Transverse colon (tissue), 4 donors: ENCODE measurements around the gene EMX2.

Experiments
- CTCF ChIP-seq, 5 experiments: fragments of 200-600 bp in 3 of 5; fragments of 450-650 bp in 2 of 5; sonication (generic) in 3 of 5; IDR thresholded peaks; 1 replicate in 2 of 5; 2 replicates in 3 of 5; pipeline ENCODE4 v1.5.1; 2016 to 2017; ENCODE audit warnings: antibody characterized with exemption in 5 of 5, inconsistent platforms in 3 of 5, mild to moderate bottlenecking in 2 of 5, moderate library complexity in 1 of 5
- POLR2A ChIP-seq: fragments of 450-650 bp; IDR thresholded peaks from one replicate; pipeline ENCODE4 v1.6.1; 2016; ENCODE audit warnings: antibody characterized with exemption, mild to moderate bottlenecking, moderate library complexity
- POLR2AphosphoS5 ChIP-seq, 3 donors: sonication (generic); formaldehyde crosslinking; IDR thresholded peaks; one replicate each; pipeline ENCODE4 v1.6.1; 2016; ENCODE audit warnings: antibody characterized with exemption in 3 of 3

DNA sequence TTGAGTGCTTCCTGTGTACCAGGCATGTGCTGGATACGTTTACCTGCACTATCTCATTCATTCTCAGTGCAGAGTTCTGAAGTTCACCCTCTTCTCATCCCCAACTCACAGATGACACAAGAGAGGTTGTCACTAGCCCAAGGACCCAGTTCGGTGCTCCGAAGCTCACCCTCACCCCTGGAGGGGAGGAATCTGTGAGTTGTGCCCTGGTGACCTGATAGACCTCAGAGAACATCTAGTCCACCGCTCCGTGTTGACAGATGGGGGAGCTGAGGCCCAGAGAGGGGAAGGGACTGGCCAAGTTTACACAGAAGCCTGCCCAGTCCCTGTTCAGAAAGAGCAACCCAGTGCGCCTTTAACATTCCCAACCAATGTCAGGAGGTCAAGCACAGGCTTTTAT is 44.8 kb upstream of the EMX2 start:
- no peak for TF ChIP-seq CTCF (IDR thresholded peaks at IDR 0.05)
- TF ChIP-seq POLR2AphosphoS5 (IDR thresholded peaks at IDR 0.05): no peak
- TF ChIP-seq POLR2A: no peak
